ENCODE data around the gene DSCAM.

DNA sequence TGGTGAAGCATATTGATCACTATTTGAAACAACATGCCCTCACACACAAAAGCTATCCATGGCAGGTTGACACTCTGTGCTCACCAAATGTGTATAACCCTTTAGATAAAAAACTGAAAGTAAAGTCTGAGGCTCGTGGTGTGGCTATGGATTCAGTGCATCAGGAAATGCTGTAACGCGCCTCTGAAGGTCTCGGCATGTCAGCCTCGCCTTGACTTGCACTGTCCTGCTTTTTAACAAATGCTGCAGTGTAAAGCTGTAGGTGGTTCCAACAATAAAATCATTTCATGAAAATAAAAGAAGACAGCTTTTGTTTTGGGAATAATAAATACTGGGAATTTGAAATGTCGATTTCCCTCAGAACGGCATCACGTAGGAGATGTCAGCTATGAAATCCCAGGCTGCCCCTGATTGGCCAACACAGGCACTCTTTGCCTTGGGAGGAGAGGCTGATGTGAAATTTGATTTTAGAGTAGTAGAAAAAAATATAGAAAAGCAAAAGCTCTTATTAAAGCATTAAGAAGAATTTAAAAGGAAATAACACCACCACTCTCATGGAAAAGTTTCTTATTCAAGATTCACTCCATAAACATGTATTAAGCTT lies 168.2 kb downstream of the DSCAM start:
- TF ChIP-seq CTCF (IDR thresholded peaks at IDR 0.05) (no peak), POLR2A (IDR thresholded peaks at IDR 0.05) (no peak)
